ENCODE data around the gene UBE2E1. TPM values are rescaled to one million over a fixed set of nuclear protein-coding genes. Genes with fewer than 3 reads are reported as not detected.

The UBE2E1 gene
- total RNA-seq, 1 experiment from 2014 or later, result 102 TPM

- TF ChIP-seq EZH2 (IDR thresholded peaks at IDR 0.05; ENCODE audit: low read depth) (no peak), CTCF (conservative IDR thresholded peaks at IDR 0.05) (no peak)
- no TSS peak for BruUV-seq (replicated peaks)
- no peaks in the 10 kb centered on the region for H3K27me3 ChIP-seq (ENCODE audit: insufficient read depth, low read depth)
- H2AFZ ChIP-seq, result no peak overlapping the region
- H3K4me1 ChIP-seq (replicated peaks; ENCODE audit: insufficient read depth), result peaks cover 18% of the 10 kb centered on the region
- intact Hi-C loops (cut with micrococcal nuclease; ENCODE audit: unreplicated experiment), result no loop called here
- H3K27ac ChIP-seq, result no peak overlapping the region
- peaks cover 65% of the 10 kb centered on the region for H4K20me1 ChIP-seq (ENCODE audit: insufficient read depth)
- peaks cover 40% of the 10 kb centered on the region for H3K36me3 ChIP-seq (ENCODE audit: low read depth)
- no peak overlapping the region for H3K4me2 ChIP-seq
- H3K4me3 ChIP-seq, result no peak overlapping the region
- no peaks in the 10 kb centered on the region for H3K9me2 ChIP-seq (ENCODE audit: insufficient read depth)
- ChIA-PET POLR2A (ENCODE audit: unreplicated experiment) (interaction anchor here (0.9 kb wide), 1 partner anchor 10 kb away, joined by 6 read pairs; no protein-coding TSS in a partner anchor), CTCF (no interaction called here)
- no peak for DNase-seq
- H3K79me2 ChIP-seq (ENCODE audit: low read depth), result peaks cover 100% of the 10 kb centered on the region
- H3K9me3 ChIP-seq (ENCODE audit: insufficient read depth, low read depth), result no peaks in the 10 kb centered on the region
- peaks cover 15% of the 10 kb centered on the region; the same call in 1 of the 2 replicates for H3F3A ChIP-seq (ENCODE audit: insufficient read depth, low read depth)
Observed at GRCh38 chr3:23816721-23817120, 11.0 kb downstream of the UBE2E1 start.

GRCh38 chr3:23817508-23818223 lies 11.9 kb downstream of the UBE2E1 start:
- H2AFZ ChIP-seq, result no peak overlapping the region
- peaks cover 31% of the 10 kb centered on the region for H3K36me3 ChIP-seq (ENCODE audit: low read depth)
- peaks cover 99% of the 10 kb centered on the region for H3K79me2 ChIP-seq (ENCODE audit: low read depth)
- H3K4me2 ChIP-seq, result no peak overlapping the region
- peaks cover 15% of the 10 kb centered on the region; the same call in 1 of the 2 replicates for H3F3A ChIP-seq (ENCODE audit: insufficient read depth, low read depth)
- H3K27ac ChIP-seq, result no peak overlapping the region
- no peaks in the 10 kb centered on the region for H3K9me3 ChIP-seq (ENCODE audit: insufficient read depth, low read depth)
- ChIA-PET POLR2A (ENCODE audit: unreplicated experiment) (no interaction called here), CTCF (no interaction called here)
- 0 out of 2 replicates have a peak, but pooled peaks cover 11% of the 10 kb centered on the region for H3K4me1 ChIP-seq (replicated peaks; ENCODE audit: insufficient read depth)
- no peaks in the 10 kb centered on the region for H3K9me2 ChIP-seq (ENCODE audit: insufficient read depth)
- H4K20me1 ChIP-seq (ENCODE audit: insufficient read depth), result peaks cover 59% of the 10 kb centered on the region
- BruUV-seq (replicated peaks), result no TSS peak
- no peaks in the 10 kb centered on the region for H3K27me3 ChIP-seq (ENCODE audit: insufficient read depth, low read depth)
- intact Hi-C loops (cut with micrococcal nuclease; ENCODE audit: unreplicated experiment), result no loop called here
- no peak for DNase-seq
- no peak for TF ChIP-seq EZH2 (IDR thresholded peaks at IDR 0.05; ENCODE audit: low read depth)
- no peak overlapping the region for H3K4me3 ChIP-seq

GRCh38 chr3:23819599-23820360 lies 14.0 kb downstream of the UBE2E1 start:
- intact Hi-C loops (cut with micrococcal nuclease; ENCODE audit: unreplicated experiment), result no loop called here
- Histone ChIP-seq H3F3A (ENCODE audit: insufficient read depth, low read depth) (peaks cover 15% of the 10 kb centered on the region; the same call in 1 of the 2 replicates), H3K36me3 (ENCODE audit: low read depth) (peaks cover 21% of the 10 kb centered on the region), H3K4me1 (replicated peaks; ENCODE audit: insufficient read depth) (0 out of 2 replicates have a peak, but pooled peaks cover 12% of the 10 kb centered on the region), H3K9me3 (ENCODE audit: insufficient read depth, low read depth) (no peaks in the 10 kb centered on the region), H3K9me2 (ENCODE audit: insufficient read depth) (no peaks in the 10 kb centered on the region), H3K79me2 (ENCODE audit: low read depth) (peaks cover 98% of the 10 kb centered on the region), H3K4me3 (no peak overlapping the region), H3K4me2 (no peak overlapping the region), H3K27ac (no peak overlapping the region), H2AFZ (no peak overlapping the region), H3K27me3 (ENCODE audit: insufficient read depth, low read depth) (no peaks in the 10 kb centered on the region), H4K20me1 (ENCODE audit: insufficient read depth) (peaks cover 62% of the 10 kb centered on the region)
- no TSS peak for BruUV-seq (replicated peaks)
- ChIA-PET POLR2A (ENCODE audit: unreplicated experiment) (no interaction called here), CTCF (no interaction called here)
- TF ChIP-seq EZH2 (IDR thresholded peaks at IDR 0.05; ENCODE audit: low read depth), result no peak
- no peak for TF ChIP-seq CTCF (conservative IDR thresholded peaks at IDR 0.05)
- DNase-seq, result no peak

All from PC-9 (cell line).